Mesenchymal stem cell (in vitro differentiated cells and primary cell): ENCODE measurements around the gene OR51L1.

ENCODE experiments used
- DNase-seq: peaks from one replicate; pipeline ENCODE4 v3.0.0-alpha.2; 2013
- H2AFZ ChIP-seq: one replicate; pipeline ENCODE4 v1.6.1; 2013; ENCODE audit warnings: low read depth, mild to moderate bottlenecking, control low read depth, inconsistent platforms, low read length, moderate library complexity
- H2AK5ac ChIP-seq: 2 replicates; pipeline ENCODE4 v1.6.1; 2013; ENCODE audit warnings: low read length, moderate library complexity, mild to moderate bottlenecking, inconsistent platforms; ENCODE audit not compliant: severe bottlenecking
- H2BK120ac ChIP-seq: one replicate; pipeline ENCODE4 v1.6.1; 2013; ENCODE audit warnings: low read depth, mild to moderate bottlenecking, inconsistent platforms, low read length, moderate library complexity
- H2BK12ac ChIP-seq, 2 experiments: one replicate each; pipeline ENCODE4 v1.6.1; 2013; ENCODE audit warnings: inconsistent platforms in 2 of 2, low read length in 2 of 2, mild to moderate bottlenecking in 2 of 2, moderate library complexity in 2 of 2, control low read depth in 1 of 2
- H2BK15ac ChIP-seq: one replicate; pipeline ENCODE4 v1.6.1; 2013; ENCODE audit warnings: mild to moderate bottlenecking, low read depth, inconsistent platforms; ENCODE audit not compliant: poor library complexity, severe bottlenecking
- H2BK5ac ChIP-seq: 2 replicates; pipeline ENCODE4 v1.6.1; 2013; ENCODE audit warnings: low read depth, mild to moderate bottlenecking, low read length, control low read depth, inconsistent platforms; ENCODE audit not compliant: poor library complexity, severe bottlenecking
- H3K14ac ChIP-seq, 2 experiments: one replicate each; pipeline ENCODE4 v1.6.1; 2013; ENCODE audit warnings: inconsistent platforms in 2 of 2, low read length in 2 of 2, control low read depth in 1 of 2, mild to moderate bottlenecking in 1 of 2, moderate library complexity in 1 of 2
- H3K18ac ChIP-seq, 2 experiments: one replicate each; pipeline ENCODE4 v1.6.1; 2013; ENCODE audit warnings: inconsistent platforms in 2 of 2, low read length in 2 of 2, control low read depth in 1 of 2, low read depth in 1 of 2, mild to moderate bottlenecking in 1 of 2
- H3K23ac ChIP-seq, 2 experiments: one replicate each; pipeline ENCODE4 v1.6.1; 2013; ENCODE audit warnings: inconsistent platforms in 2 of 2, low read length in 2 of 2, mild to moderate bottlenecking in 2 of 2, moderate library complexity in 2 of 2, control low read depth in 1 of 2
- H3K27ac ChIP-seq: 2 replicates; pipeline ENCODE4 v1.5.1; 2013; ENCODE audit warnings: mild to moderate bottlenecking, moderate library complexity, low read length, control low read depth, inconsistent platforms; ENCODE audit not compliant: poor library complexity, severe bottlenecking
- H3K27me3 ChIP-seq, 2 experiments: 2 replicates each; pipeline versions ENCODE4 v1.6.1 to v1.7.0; 2013; ENCODE audit warnings: low read length in 2 of 2, mild to moderate bottlenecking in 2 of 2, moderate library complexity in 2 of 2, control low read depth in 1 of 2, inconsistent platforms in 1 of 2; ENCODE audit not compliant: control insufficient read depth in 1 of 2, insufficient read depth in 1 of 2
- H3K36me3 ChIP-seq, 2 experiments: 2 replicates each; pipeline versions ENCODE4 v1.6.1 to v1.7.0; 2013; ENCODE audit warnings: low read length in 2 of 2, control low read depth in 1 of 2, inconsistent platforms in 1 of 2, low read depth in 1 of 2, mild to moderate bottlenecking in 1 of 2; ENCODE audit not compliant: insufficient read depth in 2 of 2, control insufficient read depth in 1 of 2
- H3K4ac ChIP-seq, 2 experiments: one replicate each; pipeline ENCODE4 v1.6.1; 2013; ENCODE audit warnings: inconsistent platforms in 2 of 2, low read length in 2 of 2, mild to moderate bottlenecking in 2 of 2, moderate library complexity in 2 of 2, control low read depth in 1 of 2, low read depth in 1 of 2
- H3K4me1 ChIP-seq: 2 replicates; pipeline ENCODE4 v1.6.1; 2013; ENCODE audit warnings: low read depth, low read length, control low read depth; ENCODE audit not compliant: control insufficient read depth, insufficient read depth
- H3K4me2 ChIP-seq: 2 replicates; pipeline ENCODE4 v1.6.1; 2013; ENCODE audit warnings: low read length, mild to moderate bottlenecking, inconsistent platforms; ENCODE audit not compliant: poor library complexity, severe bottlenecking
- H3K4me3 ChIP-seq, 2 experiments: 2 replicates each; pipeline versions ENCODE4 v1.5.1 to v1.7.0; 2013; ENCODE audit warnings: low read length in 2 of 2, mild to moderate bottlenecking in 2 of 2, control low read depth in 1 of 2, low read depth in 1 of 2; ENCODE audit not compliant: insufficient read depth in 1 of 2
- H3K79me1 ChIP-seq: replicated peaks from 2 replicates; pipeline ENCODE4 v1.6.1; 2013; ENCODE audit warnings: mild to moderate bottlenecking, control low read depth, low read length, inconsistent platforms; ENCODE audit not compliant: poor library complexity, severe bottlenecking
- H3K9ac ChIP-seq: 2 replicates; pipeline ENCODE4 v1.7.0; 2013; ENCODE audit warnings: mild to moderate bottlenecking, low read length, moderate library complexity
- H3K9me3 ChIP-seq: 2 replicates; pipeline ENCODE4 v1.7.0; 2013; ENCODE audit warnings: mild to moderate bottlenecking, low read length; ENCODE audit not compliant: control insufficient read depth
- H4K8ac ChIP-seq: one replicate; pipeline ENCODE4 v1.6.1; 2013; ENCODE audit warnings: inconsistent platforms, mild to moderate bottlenecking, low read length, moderate library complexity
- H4K91ac ChIP-seq: one replicate; pipeline ENCODE4 v1.6.1; 2013; ENCODE audit warnings: mild to moderate bottlenecking, low read length, inconsistent platforms
- WGBS: methylation state at CpG from one replicate; pipeline ENCODE4 v1.1.7; 2013; ENCODE audit warnings: mixed read lengths; 5-methylcytosine and 5-hydroxymethylcytosine counted together

Gene OR51L1

GRCh38 chr11:5007561-5007960 lies 12.9 kb downstream of the OR51L1 start:
- Histone ChIP-seq H3K18ac (no peak overlapping the region), H3K36me3 (no peaks in the 10 kb centered on the region), H2AFZ (no peak overlapping the region), H3K9me3 (no peaks in the 10 kb centered on the region), H3K27ac (no peak overlapping the region), H3K27me3 (peaks cover under 1 to 18% of the 10 kb centered on the region in 2 experiments), H4K91ac (no peak overlapping the region), H3K23ac (no peak overlapping the region), H3K14ac (no peak overlapping the region), H2BK120ac (no peak overlapping the region), H2BK12ac (no peak overlapping the region), H3K9ac (no peak overlapping the region), H2BK5ac (no peak overlapping the region), H3K4me3 (no peak overlapping the region), H3K4me1 (no peaks in the 10 kb centered on the region), H3K4me2 (no peak overlapping the region), H2AK5ac (no peak overlapping the region), H3K4ac (no peak overlapping the region), H4K8ac (no peak overlapping the region), H3K79me1 (no peaks in the 10 kb centered on the region), H2BK15ac (no peak overlapping the region)
- peak; percentile 2 for DNase-seq
- no CpG with 5 or more reads among the region's 2 CpGs for WGBS

DNA sequence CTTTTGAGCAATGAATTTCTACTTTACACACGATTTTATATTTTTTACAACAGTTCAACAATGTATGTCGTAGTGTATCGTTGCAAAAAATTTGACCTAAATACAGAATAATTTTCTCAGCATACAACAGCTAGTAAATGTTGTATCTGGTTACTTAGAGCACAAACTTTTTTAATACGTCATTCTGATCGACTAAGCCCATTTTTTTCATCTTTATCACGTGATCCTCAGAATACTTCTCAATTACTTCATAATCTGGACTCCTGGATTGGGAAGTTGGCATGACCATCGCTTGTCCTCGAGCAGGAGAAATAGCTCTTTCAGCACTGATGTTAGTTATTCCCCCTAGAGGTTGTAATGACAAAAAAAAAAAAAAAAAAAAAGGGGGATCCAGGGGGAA lies 16.6 kb downstream of the OR51L1 start:
- no peak overlapping the region for H3K9ac ChIP-seq
- WGBS = 77% methylated on average over 8 of the region's 8 CpGs
- no peak overlapping the region for H3K4me2 ChIP-seq
- H3K27ac ChIP-seq = no peak overlapping the region
- H2BK12ac ChIP-seq = no peak overlapping the region
- no peak overlapping the region for H3K14ac ChIP-seq
- no peak for DNase-seq
- no peaks in the 10 kb centered on the region for H3K79me1 ChIP-seq
- H2BK120ac ChIP-seq = no peak overlapping the region
- H3K36me3 ChIP-seq = no peaks in the 10 kb centered on the region
- no peak overlapping the region for H3K4me3 ChIP-seq
- no peak overlapping the region for H3K18ac ChIP-seq
- no peaks in the 10 kb centered on the region for H3K4me1 ChIP-seq
- H4K91ac ChIP-seq = no peak overlapping the region
- H2BK5ac ChIP-seq = no peak overlapping the region
- H3K9me3 ChIP-seq = peaks cover 5% of the 10 kb centered on the region
- H2AFZ ChIP-seq = no peak overlapping the region
- no peak overlapping the region for H4K8ac ChIP-seq
- H3K27me3 ChIP-seq = no peaks in the 10 kb centered on the region
- H2BK15ac ChIP-seq = no peak overlapping the region
- H2AK5ac ChIP-seq = no peak overlapping the region
- no peak overlapping the region for H3K23ac ChIP-seq
- no peak overlapping the region for H3K4ac ChIP-seq

DNA sequence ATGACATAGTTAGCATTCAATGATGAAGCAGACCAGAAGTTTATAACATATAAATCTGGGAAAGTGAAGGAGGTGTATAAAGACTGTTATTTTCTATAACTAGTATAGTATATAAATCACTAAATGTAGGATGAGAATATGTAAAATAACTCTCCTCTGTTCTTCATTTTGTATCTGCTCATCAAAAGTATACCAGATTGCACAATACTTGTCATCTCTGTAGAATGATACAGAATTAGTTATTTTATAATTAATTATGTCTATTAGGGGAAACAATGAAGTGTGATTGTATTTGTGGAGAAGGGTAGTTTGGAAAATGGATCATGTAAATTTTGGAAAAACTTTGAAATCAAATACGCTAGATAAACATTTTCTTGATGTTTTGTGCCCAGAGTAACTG lies 18.4 kb downstream of the OR51L1 start:
- H3K27ac ChIP-seq = no peak overlapping the region
- no peaks in the 10 kb centered on the region for H3K4me1 ChIP-seq
- no peak overlapping the region for H2BK15ac ChIP-seq
- 88% methylated on average over 1 of the region's 1 CpG for WGBS
- H2BK5ac ChIP-seq = no peak overlapping the region
- H3K23ac ChIP-seq = no peak overlapping the region
- no peak for DNase-seq
- H2AFZ ChIP-seq = no peak overlapping the region
- no peak overlapping the region for H2BK12ac ChIP-seq
- no peaks in the 10 kb centered on the region for H3K27me3 ChIP-seq
- no peak overlapping the region for H3K4me3 ChIP-seq
- no peak overlapping the region for H4K8ac ChIP-seq
- H3K14ac ChIP-seq = no peak overlapping the region
- peaks cover 5% of the 10 kb centered on the region for H3K9me3 ChIP-seq
- no peaks in the 10 kb centered on the region for H3K36me3 ChIP-seq
- no peak overlapping the region for H3K18ac ChIP-seq
- no peak overlapping the region for H2AK5ac ChIP-seq
- H3K4ac ChIP-seq = no peak overlapping the region
- no peak overlapping the region for H3K4me2 ChIP-seq
- no peaks in the 10 kb centered on the region for H3K79me1 ChIP-seq
- no peak overlapping the region for H3K9ac ChIP-seq
- H2BK120ac ChIP-seq = no peak overlapping the region
- no peak overlapping the region for H4K91ac ChIP-seq

DNA sequence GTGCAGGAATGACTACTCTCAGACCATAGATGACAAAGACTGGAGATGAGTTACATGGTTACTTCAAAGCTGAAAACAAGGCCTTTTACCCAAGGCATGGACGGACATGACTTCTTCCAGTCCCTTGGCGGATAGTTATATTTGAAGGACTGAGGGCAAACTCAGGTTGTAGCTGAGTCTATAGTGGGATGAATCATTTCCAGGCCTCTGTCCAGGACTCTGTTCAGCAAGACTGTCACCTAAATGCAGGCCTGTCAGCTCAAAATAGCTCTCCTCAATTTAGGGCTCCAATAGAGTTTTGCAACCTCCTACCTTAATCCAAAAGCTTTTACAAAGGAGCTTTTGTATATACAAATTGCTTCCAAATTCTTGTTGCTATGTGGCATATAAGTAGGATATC lies 27.3 kb downstream of the OR51L1 start:
- no peak overlapping the region for H3K18ac ChIP-seq
- H3K23ac ChIP-seq = no peak overlapping the region
- no peak overlapping the region for H2BK5ac ChIP-seq
- H3K79me1 ChIP-seq = no peaks in the 10 kb centered on the region
- no peak overlapping the region for H3K4me3 ChIP-seq
- H3K27me3 ChIP-seq = no peaks in the 10 kb centered on the region
- no peak for DNase-seq
- H4K91ac ChIP-seq = no peak overlapping the region
- no peak overlapping the region for H2BK15ac ChIP-seq
- H3K4me1 ChIP-seq = no peaks in the 10 kb centered on the region
- no peak overlapping the region for H3K4ac ChIP-seq
- no peak overlapping the region for H4K8ac ChIP-seq
- 93% methylated on average over 2 of the region's 2 CpGs for WGBS
- peaks cover 39% of the 10 kb centered on the region for H3K9me3 ChIP-seq
- H2AFZ ChIP-seq = no peak overlapping the region
- no peak overlapping the region for H2BK12ac ChIP-seq
- no peaks in the 10 kb centered on the region for H3K36me3 ChIP-seq
- no peak overlapping the region for H3K27ac ChIP-seq
- no peak overlapping the region for H3K9ac ChIP-seq
- no peak overlapping the region for H3K14ac ChIP-seq
- no peak overlapping the region for H2BK120ac ChIP-seq
- no peak overlapping the region for H3K4me2 ChIP-seq
- H2AK5ac ChIP-seq = no peak overlapping the region
